IPS DF 6.9 (cell line): Measurements from ENCODE around the gene CD177.

Experiments used
- DNase-seq: peaks from one replicate; pipeline ENCODE4 v3.0.0-alpha.2; 2013; ENCODE audit warnings: low read depth, low spot score
- H3K27ac ChIP-seq: one replicate; pipeline ENCODE4 v1.5.1; 2013; ENCODE audit warnings: low read length, control low read depth
- H3K27me3 ChIP-seq: 2 replicates; pipeline ENCODE4 v1.6.1; 2013; ENCODE audit warnings: mild to moderate bottlenecking, low read length; ENCODE audit not compliant: control insufficient read depth, insufficient read depth
- H3K36me3 ChIP-seq: 2 replicates; pipeline ENCODE4 v1.6.1; 2013; ENCODE audit warnings: low read length; ENCODE audit not compliant: control insufficient read depth, insufficient read depth
- H3K4me1 ChIP-seq: 2 replicates; pipeline ENCODE4 v1.6.1; 2013; ENCODE audit warnings: low read length; ENCODE audit not compliant: control insufficient read depth, insufficient read depth
- H3K4me3 ChIP-seq: 2 replicates; pipeline ENCODE4 v1.5.1; 2013; ENCODE audit warnings: mild to moderate bottlenecking, low read length
- H3K9me3 ChIP-seq: 2 replicates; pipeline ENCODE4 v1.6.1; 2013; ENCODE audit warnings: low read length, inconsistent platforms; ENCODE audit not compliant: control insufficient read depth, insufficient read depth
- WGBS: extraction: QIAGEN DNeasy Blood & Tissue Kit; methylation state at CpG from one replicate; pipeline ENCODE4 v1.1.7; 2013; ENCODE audit warnings: mixed read lengths, missing lambda C conversion rate; ENCODE audit not compliant: insufficient read length, insufficient coverage; 5-methylcytosine and 5-hydroxymethylcytosine counted together

CD177 gene, protein sequence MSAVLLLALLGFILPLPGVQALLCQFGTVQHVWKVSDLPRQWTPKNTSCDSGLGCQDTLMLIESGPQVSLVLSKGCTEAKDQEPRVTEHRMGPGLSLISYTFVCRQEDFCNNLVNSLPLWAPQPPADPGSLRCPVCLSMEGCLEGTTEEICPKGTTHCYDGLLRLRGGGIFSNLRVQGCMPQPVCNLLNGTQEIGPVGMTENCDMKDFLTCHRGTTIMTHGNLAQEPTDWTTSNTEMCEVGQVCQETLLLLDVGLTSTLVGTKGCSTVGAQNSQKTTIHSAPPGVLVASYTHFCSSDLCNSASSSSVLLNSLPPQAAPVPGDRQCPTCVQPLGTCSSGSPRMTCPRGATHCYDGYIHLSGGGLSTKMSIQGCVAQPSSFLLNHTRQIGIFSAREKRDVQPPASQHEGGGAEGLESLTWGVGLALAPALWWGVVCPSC

DNA sequence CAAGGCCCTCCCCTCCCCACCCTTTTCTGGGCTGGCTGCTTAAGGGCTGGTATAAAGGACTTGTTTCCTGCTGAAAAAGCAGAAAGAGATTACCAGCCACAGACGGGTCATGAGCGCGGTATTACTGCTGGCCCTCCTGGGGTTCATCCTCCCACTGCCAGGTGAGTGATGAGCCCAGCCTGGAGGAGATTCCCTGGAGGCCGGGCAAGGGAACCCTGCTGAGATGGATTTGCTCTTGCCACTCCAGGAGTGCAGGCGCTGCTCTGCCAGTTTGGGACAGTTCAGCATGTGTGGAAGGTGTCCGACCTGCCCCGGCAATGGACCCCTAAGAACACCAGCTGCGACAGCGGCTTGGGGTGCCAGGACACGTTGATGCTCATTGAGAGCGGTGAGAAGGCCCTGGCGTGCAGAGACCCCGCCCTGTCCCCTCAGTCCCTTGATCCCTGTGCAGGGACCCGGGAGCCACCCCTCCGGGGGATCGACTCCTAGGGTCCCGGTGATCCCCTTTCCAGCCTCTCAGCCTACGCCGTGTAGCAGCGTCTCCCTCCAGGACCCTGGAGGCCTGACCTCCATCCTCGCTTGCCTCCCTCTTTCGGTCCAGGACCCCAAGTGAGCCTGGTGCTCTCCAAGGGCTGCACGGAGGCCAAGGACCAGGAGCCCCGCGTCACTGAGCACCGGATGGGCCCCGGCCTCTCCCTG, at the start of gene CD177:
TSS of gene CD177 (plus strand) at position 81 of the 699 bp plus-strand sequence. CDS start at position 110, 29 bp downstream.
- no peak within 1 kb of the TSS for H3K27ac ChIP-seq
- H3K27me3 ChIP-seq, result no peaks in the 10 kb centered on the region
- H3K4me3 ChIP-seq, result peak within 1 kb of the TSS; percentile 56
- no peaks in the 10 kb centered on the region for H3K36me3 ChIP-seq
- no CpG with 5 or more reads among the region's 27 CpGs for WGBS
- H3K4me1 ChIP-seq, result no peaks in the 10 kb centered on the region
- H3K9me3 ChIP-seq, result no peaks in the 10 kb centered on the region
- DNase-seq, result no peak

DNA sequence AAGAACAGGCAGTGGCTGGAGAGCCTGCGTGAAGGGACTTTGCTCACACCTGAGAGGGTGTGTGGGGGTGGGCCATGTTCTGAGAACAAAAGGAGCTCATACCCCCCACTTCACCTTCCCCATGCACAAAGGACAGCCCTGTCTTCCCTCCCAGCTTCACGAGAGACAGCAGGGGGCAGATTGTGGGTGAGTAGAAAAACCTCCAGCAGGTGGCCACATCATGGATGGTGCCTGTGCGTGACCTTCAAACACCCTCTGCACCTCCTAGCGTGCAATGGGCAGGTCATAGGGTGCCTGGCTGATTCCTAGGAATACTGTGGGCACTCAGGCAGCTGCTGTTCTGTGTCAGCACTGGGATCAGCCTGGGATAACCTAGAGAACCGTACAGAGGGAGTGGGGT, 47.8 kb upstream of the CD177 start:
- no CpG with 5 or more reads among the region's 5 CpGs for WGBS
- no peaks in the 10 kb centered on the region; the same call in 1 of the 2 replicates for H3K27me3 ChIP-seq
- no peaks in the 10 kb centered on the region for H3K4me1 ChIP-seq
- no peaks in the 10 kb centered on the region for H3K36me3 ChIP-seq
- DNase-seq, result no peak
- H3K9me3 ChIP-seq, result peaks cover 12% of the 10 kb centered on the region
- no peak overlapping the region for H3K27ac ChIP-seq
- no peak overlapping the region for H3K4me3 ChIP-seq

DNA sequence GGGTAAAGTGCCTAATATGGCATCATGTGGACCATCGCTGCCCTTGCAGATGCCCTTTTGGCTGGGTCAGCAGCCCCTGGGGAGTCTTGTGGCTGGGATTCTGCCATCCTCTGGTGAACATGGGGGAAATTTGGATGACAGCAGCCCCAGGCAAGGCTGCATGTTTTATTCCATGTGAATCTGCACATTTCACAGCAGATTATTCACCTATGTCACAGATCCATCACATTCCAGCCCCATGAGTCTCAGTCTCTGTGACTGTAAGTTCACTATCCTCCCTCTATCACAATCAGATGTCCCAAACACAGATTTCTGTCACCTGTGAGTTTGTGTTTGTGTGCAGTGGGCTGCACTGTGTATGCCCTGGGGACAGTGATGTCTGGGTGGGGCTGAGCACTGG, 47.4 kb upstream of the CD177 start:
- Histone ChIP-seq H3K4me3 (no peak overlapping the region), H3K4me1 (no peaks in the 10 kb centered on the region), H3K36me3 (no peaks in the 10 kb centered on the region), H3K27ac (no peak overlapping the region), H3K9me3 (peaks cover 12% of the 10 kb centered on the region), H3K27me3 (no peaks in the 10 kb centered on the region; the same call in 1 of the 2 replicates)
- WGBS, result no CpG with 5 or more reads among the region's 1 CpG
- no peak for DNase-seq

DNA sequence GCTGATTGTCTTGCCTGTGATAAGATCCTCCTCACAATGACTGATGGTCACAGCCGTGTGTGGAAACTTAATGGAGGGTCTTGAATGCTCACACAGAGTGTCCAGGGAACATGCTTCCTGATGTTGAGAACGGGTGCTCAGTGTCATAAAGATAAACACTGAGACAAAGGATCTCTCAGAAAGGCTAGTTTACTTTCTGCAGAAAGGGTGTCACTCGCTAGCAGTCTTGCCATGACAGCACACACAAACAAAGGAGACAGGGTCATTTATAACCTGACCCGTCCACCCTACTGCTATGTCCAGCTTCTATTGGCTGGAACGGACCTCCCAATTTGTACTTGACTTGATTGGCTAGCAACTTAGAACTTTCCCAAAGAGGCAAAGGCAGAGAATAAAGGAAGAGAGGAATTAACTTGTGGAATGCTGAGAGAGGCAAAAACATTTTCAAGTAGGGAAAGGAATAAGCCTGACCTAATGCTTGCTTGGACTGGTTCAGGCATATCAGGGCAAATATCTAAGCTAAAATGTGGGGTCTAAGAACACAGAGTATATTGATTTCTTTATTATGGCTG, 45.2 kb upstream of the CD177 start:
- no peak overlapping the region for H3K4me3 ChIP-seq
- no peaks in the 10 kb centered on the region for H3K4me1 ChIP-seq
- DNase-seq, result no peak
- H3K27me3 ChIP-seq, result no peaks in the 10 kb centered on the region; the same call in 1 of the 2 replicates
- H3K9me3 ChIP-seq, result peaks cover 12% of the 10 kb centered on the region
- no peaks in the 10 kb centered on the region for H3K36me3 ChIP-seq
- WGBS, result no CpG with 5 or more reads among the region's 5 CpGs
- H3K27ac ChIP-seq, result no peak overlapping the region

DNA sequence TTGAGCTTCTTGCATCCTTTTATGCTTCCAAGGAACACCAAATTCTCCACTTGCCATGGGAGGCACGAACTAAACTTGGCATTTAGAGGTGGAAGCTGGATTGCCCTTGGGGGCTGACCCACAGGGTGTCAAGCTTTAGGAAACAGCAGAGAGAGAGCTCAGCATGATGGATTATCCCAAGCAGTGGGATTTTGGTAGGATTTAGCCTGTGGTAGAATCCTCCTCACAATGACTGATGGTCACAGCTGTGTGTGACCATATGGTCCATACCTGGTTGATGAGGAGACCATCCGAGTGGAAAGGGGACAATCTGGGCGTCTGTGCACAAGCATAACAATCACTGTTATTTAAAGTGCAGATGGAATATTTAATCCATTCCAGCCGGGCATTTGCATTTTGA, 44.0 kb upstream of the CD177 start:
- peaks cover 12% of the 10 kb centered on the region for H3K9me3 ChIP-seq
- no peak overlapping the region for H3K4me3 ChIP-seq
- WGBS, result no CpG with 5 or more reads among the region's 4 CpGs
- no peaks in the 10 kb centered on the region; the same call in 1 of the 2 replicates for H3K27me3 ChIP-seq
- no peak for DNase-seq
- H3K36me3 ChIP-seq, result no peaks in the 10 kb centered on the region
- no peak overlapping the region for H3K27ac ChIP-seq
- no peaks in the 10 kb centered on the region for H3K4me1 ChIP-seq

DNA sequence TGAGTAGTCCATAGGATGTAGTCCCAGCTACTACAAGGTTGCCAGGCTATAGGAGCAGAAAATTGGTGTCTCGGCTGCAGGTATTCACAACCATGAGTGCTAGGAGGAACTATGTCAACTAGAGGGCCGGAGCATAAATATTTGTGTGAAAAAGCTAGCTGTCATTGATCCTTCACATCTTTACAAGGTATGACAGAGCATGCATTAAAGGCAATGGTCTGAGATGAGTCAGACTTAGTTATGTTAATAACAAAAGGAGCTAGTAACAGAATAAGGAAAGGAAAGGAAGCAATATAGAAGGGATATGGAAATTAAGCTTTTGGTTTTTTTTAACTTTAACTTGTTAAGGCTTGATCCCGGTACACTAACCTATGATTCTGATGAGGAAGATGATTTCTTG, 43.3 kb upstream of the CD177 start:
- H3K27ac ChIP-seq, result no peak overlapping the region
- no peaks in the 10 kb centered on the region for H3K36me3 ChIP-seq
- H3K4me1 ChIP-seq, result no peaks in the 10 kb centered on the region
- H3K27me3 ChIP-seq, result no peaks in the 10 kb centered on the region; the same call in 1 of the 2 replicates
- H3K4me3 ChIP-seq, result no peak overlapping the region
- DNase-seq, result no peak
- WGBS, result no CpG with 5 or more reads among the region's 3 CpGs
- peaks cover 12% of the 10 kb centered on the region for H3K9me3 ChIP-seq

DNA sequence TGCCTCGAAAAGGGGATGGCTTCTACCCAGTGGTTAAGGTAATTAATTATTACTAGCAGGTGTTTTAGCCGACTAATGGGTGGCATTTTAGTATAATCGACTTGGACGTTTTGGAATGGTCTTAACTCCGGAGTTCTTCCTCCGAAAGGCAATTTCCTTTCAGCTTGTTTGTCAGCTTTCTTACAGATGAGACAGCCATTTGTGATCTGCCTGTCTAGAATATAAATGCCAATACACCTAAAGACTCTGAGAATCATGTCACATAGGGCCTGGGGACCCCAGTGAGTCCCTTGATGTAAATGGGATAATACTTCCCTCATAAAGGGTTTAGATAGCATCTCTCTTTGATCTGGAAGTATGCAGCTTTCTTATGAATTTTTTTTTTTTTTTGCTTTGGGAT, 42.2 kb upstream of the CD177 start:
- no CpG with 5 or more reads among the region's 6 CpGs for WGBS
- Histone ChIP-seq H3K4me1 (no peaks in the 10 kb centered on the region), H3K4me3 (no peak overlapping the region), H3K27me3 (no peaks in the 10 kb centered on the region; the same call in 1 of the 2 replicates), H3K36me3 (no peaks in the 10 kb centered on the region), H3K27ac (no peak overlapping the region), H3K9me3 (peaks cover 8% of the 10 kb centered on the region)
- no peak for DNase-seq

DNA sequence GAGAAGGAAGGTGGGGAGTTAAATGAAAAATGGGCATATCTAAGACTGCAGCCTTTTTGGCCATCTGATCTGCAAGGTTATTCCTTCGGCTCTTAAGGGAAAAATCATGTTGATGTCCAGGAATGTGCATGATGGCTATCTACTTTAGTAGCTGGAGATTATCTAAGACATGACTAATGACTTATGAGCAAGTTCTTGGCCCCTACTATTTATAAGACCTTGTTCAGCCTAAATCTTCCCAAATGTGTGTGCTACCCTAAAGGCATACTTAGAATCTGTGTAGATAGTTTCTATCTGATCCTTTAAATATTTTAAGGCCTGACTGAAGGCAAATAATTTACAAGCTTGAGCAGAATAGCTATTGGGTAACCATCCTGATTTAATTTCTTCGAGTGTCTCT, 41.8 kb upstream of the CD177 start:
- no peak for DNase-seq
- no peak overlapping the region for H3K27ac ChIP-seq
- H3K4me3 ChIP-seq, result no peak overlapping the region
- H3K9me3 ChIP-seq, result peaks cover 5% of the 10 kb centered on the region
- no peaks in the 10 kb centered on the region for H3K36me3 ChIP-seq
- no peaks in the 10 kb centered on the region; the same call in 1 of the 2 replicates for H3K27me3 ChIP-seq
- no peaks in the 10 kb centered on the region for H3K4me1 ChIP-seq
- WGBS, result no CpG with 5 or more reads among the region's 2 CpGs

DNA sequence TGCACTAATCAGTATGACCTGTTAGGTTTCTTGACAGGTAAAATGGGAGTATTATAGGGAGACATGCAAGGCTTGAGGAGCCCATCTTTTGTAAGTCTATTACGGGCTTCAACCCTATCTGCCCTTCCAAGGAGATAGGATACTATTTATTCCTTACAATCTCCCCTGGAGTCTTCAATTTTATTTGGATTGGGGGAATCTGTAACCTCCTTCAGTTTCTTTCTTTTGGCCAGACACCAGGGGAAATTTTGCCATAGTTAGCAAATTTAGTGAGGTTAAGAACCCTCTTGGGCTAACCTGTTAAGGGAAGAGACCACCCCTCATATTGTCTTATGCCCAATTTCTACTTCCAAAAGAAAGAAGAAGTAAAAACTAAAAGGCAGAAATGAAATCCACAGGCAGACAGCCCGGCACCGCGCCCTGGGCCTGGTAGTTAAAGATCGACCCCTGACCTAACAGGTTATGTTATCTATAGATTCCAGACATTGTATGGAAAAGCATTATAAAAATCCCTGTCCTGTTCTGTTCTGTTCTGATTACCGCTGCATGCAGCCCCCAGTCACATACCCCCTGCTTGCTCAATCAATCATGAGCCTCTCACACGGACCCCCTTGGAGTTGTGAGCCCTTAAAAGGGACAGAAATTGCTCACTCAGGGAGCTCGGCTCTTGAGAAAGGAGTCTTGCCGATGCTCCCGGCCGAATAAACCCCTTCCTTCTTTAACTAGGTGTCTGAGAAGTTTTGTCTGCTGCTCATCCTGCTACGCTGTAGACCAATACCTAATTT, 39.6 kb upstream of the CD177 start:
- no CpG with 5 or more reads among the region's 12 CpGs for WGBS
- no peaks in the 10 kb centered on the region for H3K4me1 ChIP-seq
- no peak for DNase-seq
- no peaks in the 10 kb centered on the region for H3K36me3 ChIP-seq
- H3K4me3 ChIP-seq, result no peak overlapping the region
- peaks cover 3% of the 10 kb centered on the region for H3K9me3 ChIP-seq
- H3K27me3 ChIP-seq, result no peaks in the 10 kb centered on the region
- no peak overlapping the region for H3K27ac ChIP-seq

DNA sequence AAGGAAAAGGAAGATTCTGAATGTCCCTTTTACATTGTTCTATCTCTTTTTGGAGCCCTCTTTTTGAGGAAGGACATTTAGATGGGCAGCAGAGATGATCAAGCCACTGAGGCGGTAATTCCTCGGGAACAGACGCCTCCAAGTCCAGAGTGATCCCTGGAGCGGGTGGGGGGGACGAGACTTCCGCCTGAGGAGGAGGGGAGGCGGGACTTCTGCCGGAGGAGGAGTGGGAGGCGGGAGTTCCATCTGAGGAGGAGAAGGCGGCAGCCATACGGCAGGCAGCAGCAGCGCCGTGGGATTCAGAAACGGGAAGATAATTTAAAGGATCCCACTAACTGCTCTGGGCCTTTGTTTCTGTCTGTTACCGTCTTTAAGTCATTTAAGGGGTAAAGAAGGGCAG, 37.6 kb upstream of the CD177 start:
- Histone ChIP-seq H3K27ac (no peak overlapping the region), H3K36me3 (no peaks in the 10 kb centered on the region), H3K4me1 (no peaks in the 10 kb centered on the region), H3K27me3 (no peaks in the 10 kb centered on the region), H3K9me3 (no peaks in the 10 kb centered on the region; the same call in none of the 2 replicates), H3K4me3 (no peak overlapping the region)
- DNase-seq, result no peak
- WGBS, result no CpG with 5 or more reads among the region's 15 CpGs
